WERI-Rb-1 (cell line): ENCODE data around the gene ANKRD23.

Source experiments
- DNase-seq: peaks from one replicate; pipeline ENCODE4 v3.0.0-alpha.2; 2020
- H3K27ac ChIP-seq: fragments of 250-450 bp; sonication (Bioruptor Pico); 2 replicates; pipeline ENCODE4 v1.5.1; 2020; ENCODE audit warnings: mild to moderate bottlenecking, moderate library complexity
- H3K27me3 ChIP-seq: fragments of 250-450 bp; sonication (Bioruptor Pico); 2 replicates; pipeline ENCODE4 v1.5.1; 2021; ENCODE audit warnings: mild to moderate bottlenecking, low read depth, moderate library complexity; ENCODE audit not compliant: insufficient read depth, severe bottlenecking
- H3K36me3 ChIP-seq: fragments of 250-450 bp; sonication (Bioruptor Pico); 2 replicates; pipeline ENCODE4 v1.5.1; 2020; ENCODE audit warnings: mild to moderate bottlenecking, moderate library complexity
- H3K4me3 ChIP-seq: 2 replicates; pipeline ENCODE4 v1.5.1; 2011; ENCODE audit warnings: low read depth, mild to moderate bottlenecking, control low read depth, low read length
- H3K9me3 ChIP-seq: fragments of 250-450 bp; sonication (Bioruptor Pico); 2 replicates; pipeline ENCODE4 v1.5.1; 2021; ENCODE audit warnings: mild to moderate bottlenecking, moderate library complexity; ENCODE audit not compliant: severe bottlenecking
- TF ChIP-seq, protein P1 (sequence below): IDR thresholded peaks from 2 replicates; pipeline ENCODE4 v1.5.1; 2011; ENCODE audit warnings: low read depth, mild to moderate bottlenecking, control low read depth, inconsistent platforms, low read length

Gene ANKRD23

DNA sequence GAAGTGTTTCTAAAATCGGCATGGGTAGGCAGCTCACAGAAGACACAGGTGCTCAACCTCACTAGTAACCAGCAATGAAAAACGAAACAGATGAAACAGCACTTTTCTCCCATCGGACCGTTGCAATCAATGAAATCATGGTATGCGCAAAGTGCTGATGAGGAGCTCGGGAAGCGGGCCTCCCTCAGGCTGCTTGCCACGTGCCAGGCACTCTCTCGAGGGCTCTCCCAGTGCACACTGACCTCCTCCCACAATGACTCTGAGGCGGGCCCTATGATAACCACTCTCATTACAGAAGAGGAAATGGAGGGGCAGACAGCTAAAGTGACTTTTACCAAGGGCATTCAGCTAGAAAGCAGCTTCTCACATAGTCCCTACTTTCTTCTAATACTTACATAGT, 3.8 kb upstream of the ANKRD23 start:
- H3K27ac ChIP-seq: no peak overlapping the region
- TF ChIP-seq, protein P1, sequence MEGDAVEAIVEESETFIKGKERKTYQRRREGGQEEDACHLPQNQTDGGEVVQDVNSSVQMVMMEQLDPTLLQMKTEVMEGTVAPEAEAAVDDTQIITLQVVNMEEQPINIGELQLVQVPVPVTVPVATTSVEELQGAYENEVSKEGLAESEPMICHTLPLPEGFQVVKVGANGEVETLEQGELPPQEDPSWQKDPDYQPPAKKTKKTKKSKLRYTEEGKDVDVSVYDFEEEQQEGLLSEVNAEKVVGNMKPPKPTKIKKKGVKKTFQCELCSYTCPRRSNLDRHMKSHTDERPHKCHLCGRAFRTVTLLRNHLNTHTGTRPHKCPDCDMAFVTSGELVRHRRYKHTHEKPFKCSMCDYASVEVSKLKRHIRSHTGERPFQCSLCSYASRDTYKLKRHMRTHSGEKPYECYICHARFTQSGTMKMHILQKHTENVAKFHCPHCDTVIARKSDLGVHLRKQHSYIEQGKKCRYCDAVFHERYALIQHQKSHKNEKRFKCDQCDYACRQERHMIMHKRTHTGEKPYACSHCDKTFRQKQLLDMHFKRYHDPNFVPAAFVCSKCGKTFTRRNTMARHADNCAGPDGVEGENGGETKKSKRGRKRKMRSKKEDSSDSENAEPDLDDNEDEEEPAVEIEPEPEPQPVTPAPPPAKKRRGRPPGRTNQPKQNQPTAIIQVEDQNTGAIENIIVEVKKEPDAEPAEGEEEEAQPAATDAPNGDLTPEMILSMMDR: no peak
- peaks cover 39% of the 10 kb centered on the region for H3K36me3 ChIP-seq
- H3K27me3 ChIP-seq: no peaks in the 10 kb centered on the region
- H3K4me3 ChIP-seq: no peak overlapping the region
- no peak for DNase-seq
- H3K9me3 ChIP-seq: no peaks in the 10 kb centered on the region

DNA sequence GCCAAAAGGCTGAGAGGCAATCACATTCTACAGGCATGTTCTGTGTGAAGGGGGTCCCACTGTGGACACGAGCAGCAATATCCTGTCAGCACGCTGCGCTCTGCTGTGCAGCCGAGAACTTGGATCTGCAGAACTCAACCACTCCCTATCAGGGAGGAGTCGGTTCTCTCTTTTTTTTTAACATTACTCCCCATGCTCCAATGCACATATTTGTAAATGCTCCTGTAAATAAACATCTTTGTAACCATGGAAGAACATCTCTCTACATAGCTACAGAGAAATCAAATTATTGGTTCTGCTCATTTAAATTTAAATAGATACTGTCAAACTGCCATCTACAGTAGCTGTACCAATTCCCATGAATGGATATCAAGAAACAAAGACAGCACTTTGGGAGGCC, 3.0 kb upstream of the ANKRD23 start:
- H3K36me3 ChIP-seq: peaks cover 35% of the 10 kb centered on the region
- TF ChIP-seq, protein P1: no peak
- no peak overlapping the region for H3K27ac ChIP-seq
- H3K4me3 ChIP-seq: no peak overlapping the region
- no peak for DNase-seq
- no peaks in the 10 kb centered on the region for H3K9me3 ChIP-seq
- H3K27me3 ChIP-seq: no peaks in the 10 kb centered on the region

DNA sequence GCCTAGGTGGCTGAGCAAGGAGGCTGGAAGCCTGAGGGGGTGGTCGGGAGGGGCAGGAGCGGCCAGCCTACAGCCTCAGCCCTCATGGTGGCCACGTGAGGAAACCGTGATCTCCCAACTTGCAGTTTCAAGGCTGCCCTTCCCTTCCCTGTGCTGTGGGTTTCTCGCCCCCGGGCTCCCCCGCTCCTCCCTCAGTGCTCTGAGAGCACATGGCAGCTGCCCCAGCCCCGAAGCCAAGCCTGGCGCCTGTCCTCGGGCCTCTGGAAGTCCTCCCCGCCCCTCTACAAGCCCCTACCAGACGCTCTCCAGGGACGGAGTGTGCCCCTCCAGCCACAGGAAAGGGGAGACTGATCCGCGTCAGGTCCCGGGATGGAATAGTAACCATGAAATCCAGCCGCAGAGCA, 586 bp upstream of the ANKRD23 start:
- Histone ChIP-seq H3K36me3 (peaks cover 22% of the 10 kb centered on the region), H3K27me3 (no peaks in the 10 kb centered on the region), H3K27ac (no peak overlapping the region), H3K9me3 (no peaks in the 10 kb centered on the region), H3K4me3 (no peak overlapping the region)
- TF ChIP-seq, protein P1: no peak
- no peak for DNase-seq

DNA sequence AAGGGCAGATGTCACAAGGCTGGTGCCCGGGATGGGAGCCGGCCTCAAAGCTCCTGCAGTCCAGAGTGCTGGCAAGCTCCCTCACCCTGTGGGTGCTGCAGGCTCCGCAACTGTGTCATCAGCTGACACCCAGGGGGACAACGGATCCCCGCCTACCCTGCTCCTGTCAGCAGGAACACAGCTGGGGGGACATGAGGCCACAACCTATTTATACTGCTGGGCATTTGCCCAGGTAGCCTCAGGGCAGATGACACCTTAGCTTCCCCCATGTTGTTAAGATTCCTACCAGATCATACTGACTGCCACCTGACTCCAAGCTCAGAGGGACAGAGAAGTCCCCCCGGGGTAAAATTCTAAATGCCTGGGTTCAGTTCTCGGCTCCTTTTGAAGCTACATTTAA, 1.2 kb downstream of the ANKRD23 start:
- Histone ChIP-seq H3K36me3 (peaks cover 20% of the 10 kb centered on the region), H3K27ac (no peak overlapping the region)
- TF ChIP-seq, protein P1: no peak

DNA sequence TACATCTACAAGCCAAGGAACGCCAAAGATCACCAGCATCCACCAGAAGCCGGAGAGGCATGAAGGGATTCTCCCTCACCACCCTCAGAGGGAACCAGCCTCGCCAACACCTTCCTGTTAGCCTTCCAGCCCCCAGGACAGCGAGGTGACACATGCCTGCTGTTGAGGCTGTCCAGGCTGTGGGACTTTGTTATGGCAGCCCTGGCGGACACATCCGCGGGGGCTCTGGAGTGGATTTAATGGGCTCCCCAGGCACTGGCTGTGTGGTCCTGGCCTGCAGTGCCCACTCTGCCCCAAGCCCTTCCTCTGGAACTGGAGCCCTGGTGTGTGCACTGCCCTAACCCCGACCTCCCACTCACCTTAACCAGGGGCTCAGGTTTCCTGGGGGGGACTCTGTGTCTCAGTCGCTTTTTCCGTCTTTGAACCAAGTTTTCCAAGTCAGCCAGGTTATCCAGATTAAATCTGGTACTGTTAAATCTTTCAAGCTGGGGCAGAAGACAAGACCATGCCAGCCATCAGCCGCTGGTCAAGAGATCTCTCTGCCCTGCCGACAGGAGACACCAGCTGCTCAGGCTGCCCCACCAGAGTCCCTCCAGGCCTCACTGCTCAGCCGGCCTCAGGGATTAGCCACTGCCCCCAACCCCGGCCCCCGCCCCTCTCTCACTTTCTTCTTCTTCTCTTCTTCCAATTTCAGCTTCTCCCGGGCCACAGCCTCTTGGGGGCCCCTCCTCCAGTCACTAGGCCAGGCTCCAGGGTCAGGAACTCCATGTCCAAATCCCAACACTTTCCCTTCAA, 1.9 kb downstream of the ANKRD23 start:
- no peaks in the 10 kb centered on the region for H3K9me3 ChIP-seq
- TF ChIP-seq, protein P1: no peak
- no peak overlapping the region for H3K4me3 ChIP-seq
- peak; percentile 48 for DNase-seq
- H3K27ac ChIP-seq: peak overlapping the region; percentile 8; the same call in 1 of the 2 replicates
- H3K36me3 ChIP-seq: peaks cover 24% of the 10 kb centered on the region
- no peaks in the 10 kb centered on the region for H3K27me3 ChIP-seq

More for the DNA sequence above, 1.2 kb downstream of the ANKRD23 start:
- no peaks in the 10 kb centered on the region for H3K27me3 ChIP-seq
- H3K9me3 ChIP-seq: no peaks in the 10 kb centered on the region
- H3K4me3 ChIP-seq: no peak overlapping the region
- no peak for DNase-seq
